NCI-H1417 treated with DMSO at 0.1 percent for 48 hours (cell line): Measurements from ENCODE around the gene MAN2B2.

Experiments used
- DNase-seq: peaks from one replicate; lab custom pipeline; 2025; lab: John Stamatoyannopoulos, UW

Gene MAN2B2

GRCh38 chr4:6574747-6575502 is at the start of gene MAN2B2:
Gene MAN2B2 (plus strand): TSS chr4:6575189. CDS start chr4:6575211, 22 bp downstream.
- DNase-seq: no peak

DNA sequence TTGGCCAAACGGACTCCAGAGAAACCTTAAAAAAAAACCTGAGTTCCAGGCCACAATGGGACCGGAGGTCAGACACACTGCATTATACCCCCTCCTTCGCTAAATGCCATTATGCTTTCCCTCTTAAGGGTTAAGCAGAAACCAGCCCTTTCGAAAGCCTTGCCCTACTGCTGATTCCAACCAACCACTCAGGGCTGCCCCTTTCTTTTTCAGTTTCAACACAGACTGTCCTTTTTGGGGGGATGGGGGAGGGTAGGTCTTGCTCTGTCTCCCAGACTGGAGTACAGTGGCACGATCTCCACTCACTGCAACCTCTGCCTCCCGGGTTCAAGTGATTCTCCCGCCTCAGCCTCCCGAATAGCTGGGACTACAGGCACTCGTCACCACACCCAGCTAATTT is 49.5 kb upstream of the MAN2B2 start:
- DNase-seq: no peak

GRCh38 chr4:6526156-6526555 is 48.8 kb upstream of the MAN2B2 start:
- no peak for DNase-seq

DNA sequence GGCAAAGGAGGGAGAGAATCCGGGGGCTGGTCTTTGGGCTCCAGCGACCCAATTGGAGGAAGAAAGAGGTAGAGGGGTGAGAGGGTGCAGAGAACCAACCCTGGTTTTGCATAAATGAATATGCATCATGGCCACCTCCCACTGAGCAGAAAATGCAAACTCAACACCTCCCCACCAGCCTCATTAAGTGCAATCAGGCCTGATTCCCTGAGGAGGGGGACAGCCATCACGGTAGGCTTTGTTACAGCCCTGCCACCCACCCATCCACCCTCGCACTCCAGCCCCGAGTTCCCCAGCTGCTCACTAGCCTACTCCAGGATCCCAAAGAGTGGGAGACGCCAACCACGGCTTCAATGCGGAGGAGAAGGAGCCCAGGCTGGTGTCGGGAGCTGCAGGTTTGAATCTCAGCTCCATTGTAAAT is 48.3 kb upstream of the MAN2B2 start:
- DNase-seq: no peak

DNA sequence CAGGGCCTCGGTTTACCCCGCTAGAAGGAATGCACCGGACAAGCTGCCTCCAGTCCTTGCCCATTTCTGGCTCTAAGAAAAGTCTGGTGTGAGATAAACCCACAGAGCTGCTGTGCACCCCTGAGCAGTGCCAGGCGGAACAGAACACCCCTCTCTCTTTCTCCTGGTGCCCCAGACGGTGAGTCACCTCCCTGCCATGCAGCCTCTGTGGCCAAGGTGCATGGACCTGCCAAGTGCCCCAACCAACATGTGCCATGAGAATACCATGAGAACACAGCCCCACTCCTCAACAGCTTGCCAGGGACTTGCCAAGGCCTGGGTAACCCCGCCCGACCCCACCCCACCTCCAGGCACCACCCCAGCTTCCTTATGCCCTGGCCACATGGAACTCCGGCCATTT is 47.7 kb upstream of the MAN2B2 start:
- DNase-seq: no peak

GRCh38 chr4:6527683-6528595 is 47.0 kb upstream of the MAN2B2 start:
- DNase-seq: no peak

- no peak for DNase-seq
These were observed 46.0 kb upstream of the MAN2B2 start for GRCh38 chr4:6529021-6529420.

GRCh38 chr4:6530301-6530700 is 44.7 kb upstream of the MAN2B2 start:
- no peak for DNase-seq

DNA sequence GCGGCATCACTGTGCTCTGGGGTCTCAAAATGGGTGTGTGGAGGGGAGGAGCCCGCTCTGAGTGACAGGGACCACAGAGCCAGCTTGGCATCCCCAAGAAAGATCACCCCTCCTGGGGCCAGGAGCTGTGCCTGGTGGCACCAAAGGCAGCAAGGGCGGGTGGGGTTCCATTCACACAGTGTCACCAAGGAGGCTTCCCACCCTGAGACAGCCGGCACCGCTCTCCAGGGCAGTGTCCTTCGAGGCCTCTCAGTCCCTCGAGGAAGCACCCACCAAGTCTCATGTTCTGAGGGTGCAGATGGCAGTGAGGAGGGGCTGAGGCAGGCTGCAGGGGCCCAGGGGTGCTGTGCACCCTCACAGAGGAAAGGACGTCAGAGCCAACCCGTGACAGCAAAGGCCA is 44.0 kb upstream of the MAN2B2 start:
- DNase-seq: no peak

DNA sequence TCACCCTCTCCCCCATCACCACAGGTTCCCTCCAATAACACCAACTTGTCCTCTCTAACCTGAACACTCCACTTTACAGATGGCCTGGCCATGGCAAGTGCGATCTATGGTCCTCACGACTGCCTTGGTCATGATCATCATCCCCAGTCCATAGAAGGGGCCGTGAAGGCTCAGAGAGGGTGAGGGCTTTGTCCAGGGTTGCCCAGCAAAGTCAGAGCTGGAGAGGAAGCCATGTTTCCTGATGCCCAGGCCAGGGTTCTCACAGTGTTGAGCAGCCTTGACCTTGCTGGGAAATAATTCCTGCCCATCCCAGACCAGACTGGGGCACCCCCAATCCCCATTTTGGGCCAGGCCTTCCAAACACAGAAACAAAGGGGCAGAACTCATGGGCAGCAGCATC is 42.9 kb upstream of the MAN2B2 start:
- DNase-seq: no peak

DNA sequence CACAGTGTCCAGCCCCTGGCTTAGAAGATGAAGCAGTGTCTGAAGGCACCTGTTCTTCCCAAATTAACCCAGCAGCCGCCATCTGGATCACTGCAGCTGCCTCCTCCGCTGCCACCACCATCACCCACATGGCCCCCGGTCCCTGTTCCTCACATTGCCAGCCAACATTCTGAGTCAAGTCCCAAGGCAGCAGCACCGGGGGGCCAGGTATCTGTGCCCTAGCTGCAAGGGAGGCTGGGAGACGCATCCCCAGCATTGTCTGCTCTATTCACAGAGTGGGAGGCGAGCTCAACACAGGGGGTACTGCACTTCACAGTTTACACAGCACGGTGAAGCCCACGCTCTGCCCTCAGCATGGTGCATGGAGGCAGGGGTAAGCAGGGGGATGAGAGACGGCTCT is 42.3 kb upstream of the MAN2B2 start:
- no peak for DNase-seq

GRCh38 chr4:6534050-6534449 is 40.9 kb upstream of the MAN2B2 start:
- no peak for DNase-seq

GRCh38 chr4:6534618-6535328 is 40.2 kb upstream of the MAN2B2 start:
- DNase-seq: no peak

DNA sequence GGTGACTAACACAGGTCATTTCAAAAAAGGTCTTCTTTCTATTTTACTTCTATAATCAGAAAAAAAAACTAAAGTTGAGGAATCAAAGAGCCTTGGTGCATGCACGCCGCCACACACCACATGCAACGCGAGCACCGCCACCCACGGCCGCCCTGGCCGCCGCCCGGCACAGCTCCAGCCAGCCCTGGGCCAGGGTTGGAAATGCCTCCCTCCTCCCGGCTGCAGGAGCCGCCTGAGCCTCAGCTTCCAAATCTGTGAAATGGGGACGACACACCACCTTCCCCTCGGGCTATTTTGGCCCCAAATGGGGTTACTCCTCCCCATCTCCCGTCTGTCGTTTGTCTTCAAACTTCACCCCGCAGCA is 39.7 kb upstream of the MAN2B2 start:
- DNase-seq: no peak

GRCh38 chr4:6535706-6536105 is 39.3 kb upstream of the MAN2B2 start:
- no peak for DNase-seq

DNA sequence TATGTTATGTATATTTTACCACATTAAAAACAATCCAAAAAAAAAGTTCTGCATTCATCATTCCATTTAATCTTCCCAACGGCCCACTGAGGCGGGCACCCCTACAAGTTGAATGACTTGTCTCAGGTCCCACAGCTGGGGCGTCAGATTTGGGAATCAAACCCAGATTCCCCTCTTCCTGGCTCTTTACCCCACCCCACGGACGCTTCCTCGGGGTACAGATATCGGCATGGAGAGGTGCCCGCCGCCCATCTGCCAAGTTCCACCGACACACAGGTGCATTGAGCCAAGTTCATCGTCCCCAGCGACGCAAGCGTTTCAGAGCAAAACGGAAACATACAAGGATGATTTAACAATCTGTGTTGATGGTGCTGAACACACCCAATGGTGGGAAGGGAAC is 36.9 kb upstream of the MAN2B2 start:
- no peak for DNase-seq

- no peak for DNase-seq
These were observed 36.4 kb upstream of the MAN2B2 start for GRCh38 chr4:6538575-6538974.

GRCh38 chr4:6539009-6539764 is 35.8 kb upstream of the MAN2B2 start:
- DNase-seq: no peak

DNA sequence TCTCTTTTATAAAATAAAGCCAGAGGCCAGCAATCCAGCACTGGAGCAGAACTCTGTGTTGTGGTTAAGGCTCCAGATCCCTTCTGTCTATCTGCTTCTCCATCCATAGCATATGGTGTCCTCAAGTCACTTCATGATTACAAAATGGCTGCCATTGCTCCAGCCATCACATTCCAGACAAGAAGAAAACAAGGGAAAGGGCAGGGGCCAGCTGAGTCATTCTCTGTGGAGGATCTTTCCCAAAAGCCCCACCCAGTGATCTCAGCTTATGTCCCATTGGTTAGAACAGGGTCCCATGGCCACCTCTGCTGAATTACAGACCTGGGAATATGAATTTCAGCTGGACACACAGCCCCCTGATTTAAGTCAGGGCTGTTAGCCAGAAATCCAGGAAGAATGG is 34.1 kb upstream of the MAN2B2 start:
- DNase-seq: no peak

- no peak for DNase-seq
These were observed 33.2 kb upstream of the MAN2B2 start for GRCh38 chr4:6541789-6542188.

DNA sequence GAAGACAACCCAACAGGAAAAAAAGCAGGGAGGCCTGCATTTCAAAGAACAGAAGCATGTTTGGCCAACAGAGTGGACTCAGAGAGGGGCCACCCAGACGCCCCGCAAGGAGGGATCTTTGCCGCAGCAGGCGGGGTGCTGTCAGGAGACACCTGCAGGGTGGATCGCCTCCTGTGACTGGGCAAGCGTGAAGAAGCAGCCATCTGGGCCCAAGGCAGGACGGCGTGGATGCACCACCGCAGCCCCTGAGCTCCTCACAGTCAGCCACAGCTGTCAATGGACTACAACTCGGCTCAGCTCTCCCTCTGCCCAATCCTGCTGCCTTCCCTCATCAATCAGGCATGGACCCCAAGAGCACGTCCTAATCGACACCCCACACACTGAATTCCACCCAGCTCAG is 32.0 kb upstream of the MAN2B2 start:
- DNase-seq: no peak

DNA sequence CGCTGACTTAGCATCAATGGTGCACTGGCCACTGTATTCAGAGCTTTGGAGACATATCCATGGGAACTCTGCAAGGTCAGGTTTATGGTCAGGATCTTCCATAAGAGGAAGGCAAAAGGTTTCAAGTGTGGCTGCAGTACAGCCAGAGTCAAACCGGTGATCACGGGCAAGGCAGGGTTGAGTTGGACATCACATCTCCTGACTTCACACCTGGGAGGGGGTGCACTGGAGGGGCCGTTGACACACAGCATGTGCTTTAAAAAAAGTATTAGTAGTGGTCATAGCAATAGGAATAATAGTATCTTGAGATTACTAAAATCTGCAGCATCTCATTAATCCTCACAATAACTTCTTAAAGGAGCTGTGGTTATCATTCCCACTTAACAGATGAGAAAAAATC is 28.9 kb upstream of the MAN2B2 start:
- no peak for DNase-seq
